T-helper 9 cell (primary cell): ENCODE results near the gene CLIC6.
"Not testable (repeated sequence)": the region's sequence is repeated elsewhere in the genome, so short reads cannot be mapped to it uniquely, and the experiment has no call there.

Experiments
- DNase-seq: peaks from one replicate; pipeline ENCODE4 v3.0.0-alpha.2; 2020

CLIC6 gene

GRCh38 chr21:34653522-34653921 lies 15.3 kb upstream of the CLIC6 start:
- no peak for DNase-seq

GRCh38 chr21:34661848-34662247 lies 6.9 kb upstream of the CLIC6 start:
- no peak for DNase-seq

- no peak for DNase-seq
Observed at GRCh38 chr21:34667761-34668160, 1.0 kb upstream of the CLIC6 start.

GRCh38 chr21:34669149-34669879 lies 520 bp downstream of the CLIC6 start:
- DNase-seq = no peak

- DNase-seq = not testable (repeated sequence)
Observed at GRCh38 chr21:34669880-34670219, 1.1 kb downstream of the CLIC6 start.

- no peak for DNase-seq
Observed at GRCh38 chr21:34670220-34670961, 1.6 kb downstream of the CLIC6 start.

GRCh38 chr21:34670962-34671348 lies 2.2 kb downstream of the CLIC6 start:
- DNase-seq = no peak

GRCh38 chr21:34671462-34671861 lies 2.7 kb downstream of the CLIC6 start:
- no peak for DNase-seq

- no peak for DNase-seq
Observed at GRCh38 chr21:34671891-34672290, 3.1 kb downstream of the CLIC6 start.

- no peak for DNase-seq
Observed at GRCh38 chr21:34673006-34673405, 4.2 kb downstream of the CLIC6 start.

GRCh38 chr21:34674468-34674867 lies 5.7 kb downstream of the CLIC6 start:
- DNase-seq = no peak

- DNase-seq = no peak
Observed at GRCh38 chr21:34675871-34676270, 7.1 kb downstream of the CLIC6 start.

GRCh38 chr21:34679051-34679450 lies 10.3 kb downstream of the CLIC6 start:
- no peak for DNase-seq

- DNase-seq = no peak
Observed at GRCh38 chr21:34684174-34684876, 15.5 kb downstream of the CLIC6 start.

GRCh38 chr21:34687065-34687464 lies 18.3 kb downstream of the CLIC6 start:
- DNase-seq = no peak

- no peak for DNase-seq
Observed at GRCh38 chr21:34687745-34688144, 19.0 kb downstream of the CLIC6 start.

- no peak for DNase-seq
Observed at GRCh38 chr21:34688145-34688544, 19.4 kb downstream of the CLIC6 start.

- no peak for DNase-seq
Observed at GRCh38 chr21:34688715-34689114, 19.9 kb downstream of the CLIC6 start.

- DNase-seq = no peak
Observed at GRCh38 chr21:34690041-34690792, 21.4 kb downstream of the CLIC6 start.

- DNase-seq = no peak
Observed at GRCh38 chr21:34690793-34691175, 22.0 kb downstream of the CLIC6 start.

- DNase-seq = no peak
Observed at GRCh38 chr21:34691390-34692032, 22.7 kb downstream of the CLIC6 start.

GRCh38 chr21:34692458-34693020 lies 23.7 kb downstream of the CLIC6 start:
- no peak for DNase-seq
